GM10266 (cell line): Measurements from ENCODE around the gene NELL1.

ENCODE experiments used
- DNase-seq: peaks from one replicate; pipeline ENCODE4 v3.0.0; 2012; ENCODE audit errors: extremely low spot score
- CTCF ChIP-seq: IDR thresholded peaks from 2 replicates; pipeline ENCODE4 v1.5.1; 2012; ENCODE audit warnings: mild to moderate bottlenecking, low read depth; ENCODE audit not compliant: control insufficient read depth, insufficient read depth; ENCODE audit errors: missing control alignments

NELL1 gene

GRCh38 chr11:21554284-21554683, 884.9 kb downstream of the NELL1 start:
- no peak for TF ChIP-seq CTCF
- DNase-seq: no peak

DNA sequence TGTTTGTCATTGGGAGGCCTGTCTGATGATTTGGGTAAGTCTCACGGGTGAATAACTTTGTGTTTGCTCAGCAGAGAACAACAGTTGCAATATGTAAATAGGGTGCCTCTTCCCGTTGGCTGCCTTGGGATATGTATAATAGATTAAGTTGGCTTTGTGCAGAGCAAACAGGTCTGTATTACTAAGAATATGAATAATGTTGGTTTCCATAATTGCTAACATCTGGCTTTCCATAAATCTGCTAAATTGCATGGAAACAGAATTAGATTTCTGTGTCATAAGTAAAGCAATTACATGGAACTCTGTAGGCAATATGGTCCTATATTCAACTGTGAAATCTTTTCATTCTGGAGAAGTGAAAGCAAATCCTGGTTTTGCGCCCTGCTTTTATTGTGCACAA, 887.5 kb downstream of the NELL1 start:
- no peak for TF ChIP-seq CTCF
- DNase-seq: no peak

- DNase-seq: no peak
- no peak for TF ChIP-seq CTCF
Measured at GRCh38 chr11:21560466-21560975, 891.1 kb downstream of the NELL1 start.

- no peak for DNase-seq
- no peak for TF ChIP-seq CTCF
Measured at GRCh38 chr11:21561581-21561980, 892.2 kb downstream of the NELL1 start.

GRCh38 chr11:21564095-21564494, 894.7 kb downstream of the NELL1 start:
- no peak for DNase-seq
- TF ChIP-seq CTCF: no peak

DNA sequence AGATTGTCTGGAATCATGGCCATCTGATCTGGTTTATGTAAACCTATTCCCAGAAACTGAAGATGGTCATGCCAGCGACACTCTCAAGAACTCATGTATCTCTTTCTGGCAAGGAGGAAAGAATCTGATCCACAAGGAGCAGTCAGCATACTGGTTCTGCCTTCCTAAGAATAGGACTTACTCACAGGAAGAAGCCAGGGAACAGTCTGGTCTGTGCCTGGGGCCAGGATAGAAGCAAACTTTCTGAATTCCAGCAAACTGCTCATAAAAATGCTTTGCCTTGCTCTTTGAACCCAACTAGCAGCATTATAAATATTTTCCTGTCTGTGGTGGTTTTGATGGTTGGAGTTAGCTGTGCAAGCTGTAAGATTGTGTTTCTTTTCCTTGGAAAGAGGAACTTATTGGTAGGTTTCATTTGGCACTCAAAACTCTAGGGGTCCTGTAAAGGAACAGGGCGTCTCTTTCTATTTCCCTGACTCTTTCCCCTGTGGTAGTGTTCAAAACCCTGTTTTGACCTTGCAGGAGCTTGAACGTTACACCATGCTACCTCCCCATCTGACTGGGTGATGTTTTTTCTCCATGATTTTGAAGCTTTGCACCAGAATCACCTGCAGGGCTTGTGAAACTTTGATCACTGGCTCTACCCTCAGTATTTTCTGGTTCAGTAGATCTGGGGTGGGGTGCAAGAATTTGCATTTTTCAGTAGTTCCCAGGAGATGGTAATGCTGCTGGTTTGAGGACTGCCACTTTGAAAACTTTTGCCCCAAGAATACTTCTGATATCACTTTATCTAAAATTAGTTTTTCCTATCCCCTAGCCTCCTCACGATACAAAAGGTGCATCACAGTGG, 895.7 kb downstream of the NELL1 start:
- no peak for DNase-seq

More for the DNA sequence above, 895.7 kb downstream of the NELL1 start:
- no peak for TF ChIP-seq CTCF
